ENCODE results near the gene PIK3CD. TPM values are rescaled to one million over a fixed set of nuclear protein-coding genes. Genes with fewer than 3 reads are reported as not detected.

PIK3CD gene
- total and polyA plus RNA-seq, 2 of the 4 experiments (the other 2 are of a cell fraction), result 5.0 to 12.1 TPM

DNA sequence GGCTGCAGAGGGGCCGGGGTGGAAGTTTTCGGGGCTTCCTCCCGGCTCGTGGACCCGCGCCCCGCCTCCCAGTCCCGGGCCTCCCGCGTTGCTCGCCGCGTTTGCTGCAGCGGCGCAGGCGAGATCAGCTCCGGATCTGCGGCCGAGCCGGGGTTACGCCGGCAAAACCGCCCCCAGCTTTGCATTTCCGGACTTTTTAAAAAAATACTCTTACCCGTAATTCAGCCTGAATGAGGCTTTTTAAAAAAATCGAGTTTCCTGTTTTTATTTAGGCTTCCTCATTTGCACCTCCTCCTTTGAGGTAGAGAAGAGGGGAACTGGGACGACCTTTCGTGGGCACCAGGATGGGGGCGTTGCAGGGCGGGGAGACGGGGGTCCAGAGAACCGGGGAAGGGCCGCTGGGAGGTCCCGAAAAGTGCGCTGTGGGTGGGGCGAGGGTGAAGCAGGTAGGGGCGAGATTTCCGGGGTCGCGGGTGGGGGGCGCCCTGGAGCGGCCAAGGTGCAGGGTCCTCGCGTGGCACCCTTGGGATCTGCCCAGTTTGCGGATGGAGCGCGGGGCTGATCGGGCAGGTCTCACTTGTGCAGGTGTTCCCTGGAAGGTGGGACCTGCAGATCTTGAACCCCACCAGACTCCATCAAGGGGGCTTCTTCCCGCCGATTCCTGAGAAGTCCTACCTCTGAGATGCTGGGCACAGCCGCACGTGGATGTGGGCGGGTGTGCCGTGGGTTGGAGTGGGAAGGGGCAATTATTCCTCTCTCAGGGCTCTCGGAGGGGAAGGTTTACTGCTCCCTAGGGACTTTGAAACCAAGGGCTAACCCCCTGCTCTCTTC, 1.1 kb downstream of the PIK3CD start:
- Histone ChIP-seq H3K9me1 (ENCODE audit: insufficient read depth, low read length) (no peaks in the 10 kb centered on the region), H2AK9ac (replicated peaks; ENCODE audit: low read depth, low read length, poor library complexity) (no peak overlapping the region), H3K36me3 (ENCODE audit: control insufficient read depth, insufficient read depth, low read length) (no peaks in the 10 kb centered on the region), H3K4me1 (ENCODE audit: control insufficient read depth, insufficient read depth, low read length) (0 out of 2 replicates have a peak, but pooled peaks cover 1% of the 10 kb centered on the region), H2AFZ (replicated peaks; ENCODE audit: low read length, poor library complexity) (peak overlapping the region; percentile 63), H4K8ac (ENCODE audit: low read depth in 2 of 2, low read length in 2 of 2) (no peak overlapping the region), H3K23ac (ENCODE audit: low read depth, low read length) (no peak overlapping the region), H4K5ac (ENCODE audit: low read depth, low read length) (no peak overlapping the region), H2BK120ac (ENCODE audit: low read depth, low read length) (no peak overlapping the region), H3K9ac (ENCODE audit: low read depth, low read length) (peak overlapping the region; percentile 19; the same call in 1 of the 2 replicates), H2BK15ac (ENCODE audit: low read depth, low read length) (no peak overlapping the region), H2AK5ac (ENCODE audit: low read depth, low read length) (no peak overlapping the region), H3K9me3 (ENCODE audit: control insufficient read depth, insufficient read depth, low read length) (no peaks in the 10 kb centered on the region), H3K14ac (replicated peaks; ENCODE audit: low read depth, low read length) (no peak overlapping the region), H4K20me1 (ENCODE audit: insufficient read depth, low read length) (no peaks in the 10 kb centered on the region), H3K56ac (ENCODE audit: extremely low read depth, insufficient read depth, low read length) (no peak overlapping the region), H4K91ac (ENCODE audit: insufficient read depth, low read depth, low read length) (no peak overlapping the region), H3K27ac (ENCODE audit: insufficient read depth, low read length) (no peak overlapping the region), H2BK5ac (ENCODE audit: low read depth, low read length, poor library complexity, severe bottlenecking) (no peak overlapping the region), H2BK20ac (ENCODE audit: low read depth, low read length) (no peak overlapping the region), H3K18ac (ENCODE audit: low read depth, low read length) (no peak overlapping the region), H3K4me3 (ENCODE audit: insufficient read depth, low read depth, low read length) (peak overlapping the region; percentile 55), H3K79me1 (ENCODE audit: low read depth in 1 of 2, low read length in 2 of 2) (no peaks in the 10 kb centered on the region), H3K4me2 (ENCODE audit: low read depth, low read length) (peak overlapping the region; percentile 68), H3K4ac (ENCODE audit: low read depth, low read length) (no peak overlapping the region), H3K27me3 (ENCODE audit: control insufficient read depth, insufficient read depth, low read length) (peaks cover 29% of the 10 kb centered on the region; the same call in 1 of the 2 replicates)
- 1% methylated on average over 21 of the region's 55 CpGs; no CpG with 5 or more reads in 1 of the 2 experiments for WGBS, 2 experiments (ENCODE audit: extremely low coverage in 2 of 2, insufficient read length in 1 of 2)
- DNase-seq (peak; percentile 15), ATAC-seq (ENCODE audit: low read depth) (peak; percentile 59)
- dilution Hi-C loops (cut with HindIII; ENCODE audit: low sequenced_read_pairs, unreplicated experiment) (no loop called here), intact Hi-C loops (cut with micrococcal nuclease) (no loop called here), in situ Hi-C loops (cut with MboI; ENCODE audit: low sequenced_read_pairs) (no loop called here)
- ChIA-PET POLR2A (ENCODE audit: unreplicated experiment) (interaction anchor here (0.6 kb wide), 1 partner anchor 23 kb away, joined by 3 read pairs; no protein-coding TSS in a partner anchor), CTCF (interaction anchor here (0.6 kb wide), 1 partner anchor 22 kb away, joined by 3 read pairs; no protein-coding TSS in a partner anchor)
- BruUV-seq (replicated peaks), result no TSS peak
- TF ChIP-seq MAFK (IDR thresholded peaks at IDR 0.05; ENCODE audit: low read depth, low read length), result no peak
- TF ChIP-seq, protein P1, sequence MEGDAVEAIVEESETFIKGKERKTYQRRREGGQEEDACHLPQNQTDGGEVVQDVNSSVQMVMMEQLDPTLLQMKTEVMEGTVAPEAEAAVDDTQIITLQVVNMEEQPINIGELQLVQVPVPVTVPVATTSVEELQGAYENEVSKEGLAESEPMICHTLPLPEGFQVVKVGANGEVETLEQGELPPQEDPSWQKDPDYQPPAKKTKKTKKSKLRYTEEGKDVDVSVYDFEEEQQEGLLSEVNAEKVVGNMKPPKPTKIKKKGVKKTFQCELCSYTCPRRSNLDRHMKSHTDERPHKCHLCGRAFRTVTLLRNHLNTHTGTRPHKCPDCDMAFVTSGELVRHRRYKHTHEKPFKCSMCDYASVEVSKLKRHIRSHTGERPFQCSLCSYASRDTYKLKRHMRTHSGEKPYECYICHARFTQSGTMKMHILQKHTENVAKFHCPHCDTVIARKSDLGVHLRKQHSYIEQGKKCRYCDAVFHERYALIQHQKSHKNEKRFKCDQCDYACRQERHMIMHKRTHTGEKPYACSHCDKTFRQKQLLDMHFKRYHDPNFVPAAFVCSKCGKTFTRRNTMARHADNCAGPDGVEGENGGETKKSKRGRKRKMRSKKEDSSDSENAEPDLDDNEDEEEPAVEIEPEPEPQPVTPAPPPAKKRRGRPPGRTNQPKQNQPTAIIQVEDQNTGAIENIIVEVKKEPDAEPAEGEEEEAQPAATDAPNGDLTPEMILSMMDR (conservative IDR thresholded peaks at IDR 0.05; ENCODE audit: low read depth, low read length), result no peak
- TF ChIP-seq, protein P2, sequence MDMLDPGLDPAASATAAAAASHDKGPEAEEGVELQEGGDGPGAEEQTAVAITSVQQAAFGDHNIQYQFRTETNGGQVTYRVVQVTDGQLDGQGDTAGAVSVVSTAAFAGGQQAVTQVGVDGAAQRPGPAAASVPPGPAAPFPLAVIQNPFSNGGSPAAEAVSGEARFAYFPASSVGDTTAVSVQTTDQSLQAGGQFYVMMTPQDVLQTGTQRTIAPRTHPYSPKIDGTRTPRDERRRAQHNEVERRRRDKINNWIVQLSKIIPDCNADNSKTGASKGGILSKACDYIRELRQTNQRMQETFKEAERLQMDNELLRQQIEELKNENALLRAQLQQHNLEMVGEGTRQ (IDR thresholded peaks at IDR 0.05; ENCODE audit: low read depth, low read length), result no peak
- no peak for TF ChIP-seq CEBPB (IDR thresholded peaks at IDR 0.05; ENCODE audit: low read depth, low read length)
- TF ChIP-seq RCOR1 (IDR thresholded peaks at IDR 0.05; ENCODE audit: insufficient replicate concordance, low read length), result no peak
- no peak for TF ChIP-seq FOS (IDR thresholded peaks at IDR 0.05; ENCODE audit: low read depth, low read length)
- TF ChIP-seq MXI1 (IDR thresholded peaks at IDR 0.05; ENCODE audit: borderline replicate concordance, low read depth, low read length), result no peak

Measured in IMR-90 (cell line).